Ramos (cell line): ENCODE results near the gene PTPRQ.

Source experiments
- in situ Hi-C: fragments of 300-500 bp; cut with MboI; formaldehyde crosslinking; loops from one replicate; pipeline ENCODE4 v1.14.3; 2022; ENCODE audit warnings: low sequenced_read_pairs; ENCODE audit not compliant: unreplicated experiment

The PTPRQ gene

GRCh38 chr12:80690513-80690912, 246.5 kb downstream of the PTPRQ start:
- in situ Hi-C loops, result no loop called here

- in situ Hi-C loops, result no loop called here
Measured at GRCh38 chr12:80692114-80692513, 248.1 kb downstream of the PTPRQ start.

DNA sequence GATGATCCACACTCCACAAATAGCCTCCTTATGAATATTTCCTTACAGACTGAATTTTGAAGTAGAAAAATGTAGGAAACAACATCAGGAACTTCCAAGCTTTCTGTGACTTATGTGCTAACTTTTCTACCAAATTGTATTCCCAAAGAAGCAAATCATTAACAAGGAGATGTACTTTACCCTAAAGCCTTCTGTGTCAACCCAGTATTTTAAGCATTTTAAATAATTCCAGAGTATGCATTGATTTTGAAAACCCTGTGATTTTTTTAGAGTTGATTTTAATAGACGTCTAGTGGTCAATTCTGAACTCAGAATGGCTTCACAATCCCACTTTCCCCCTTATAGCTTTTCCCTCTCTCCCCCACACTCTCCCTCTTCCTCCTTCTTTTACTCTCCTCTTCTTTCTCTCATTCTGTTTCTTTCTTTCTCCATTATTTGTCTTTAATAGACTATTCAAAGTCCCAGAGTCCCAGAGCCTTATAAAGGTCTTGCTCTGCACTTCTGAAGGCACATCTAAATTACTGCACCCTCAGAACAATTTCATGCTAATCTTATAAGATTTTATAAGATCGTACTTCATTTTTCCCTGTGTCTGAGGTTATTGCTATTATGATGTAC, 253.3 kb downstream of the PTPRQ start:
- in situ Hi-C loops, result no loop called here

GRCh38 chr12:80698256-80698655, 254.2 kb downstream of the PTPRQ start:
- in situ Hi-C loops, result no loop called here

- in situ Hi-C loops, result no loop called here
Measured at GRCh38 chr12:80698847-80699542, 255.0 kb downstream of the PTPRQ start.

DNA sequence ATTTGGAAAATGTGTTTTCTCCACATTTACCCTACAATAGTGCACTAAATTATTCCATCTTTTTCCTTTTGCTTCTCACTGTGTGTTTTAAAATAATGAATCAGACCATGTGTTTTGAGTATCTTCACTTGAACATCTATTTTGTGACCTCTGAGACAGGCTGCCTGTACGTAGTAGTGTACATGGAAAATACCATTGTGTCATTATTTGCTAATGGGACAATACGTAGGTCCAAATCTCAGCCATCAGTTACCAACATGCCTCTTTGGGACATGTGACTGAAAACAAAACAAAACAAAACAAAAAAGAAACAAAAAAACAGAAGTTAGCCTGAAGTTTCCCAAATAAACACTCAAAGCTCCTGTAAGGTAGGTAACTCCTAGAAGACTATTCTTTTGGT, 256.3 kb downstream of the PTPRQ start:
- in situ Hi-C loops, result no loop called here

- in situ Hi-C loops, result no loop called here
Measured at GRCh38 chr12:80701388-80701787, 257.4 kb downstream of the PTPRQ start.

DNA sequence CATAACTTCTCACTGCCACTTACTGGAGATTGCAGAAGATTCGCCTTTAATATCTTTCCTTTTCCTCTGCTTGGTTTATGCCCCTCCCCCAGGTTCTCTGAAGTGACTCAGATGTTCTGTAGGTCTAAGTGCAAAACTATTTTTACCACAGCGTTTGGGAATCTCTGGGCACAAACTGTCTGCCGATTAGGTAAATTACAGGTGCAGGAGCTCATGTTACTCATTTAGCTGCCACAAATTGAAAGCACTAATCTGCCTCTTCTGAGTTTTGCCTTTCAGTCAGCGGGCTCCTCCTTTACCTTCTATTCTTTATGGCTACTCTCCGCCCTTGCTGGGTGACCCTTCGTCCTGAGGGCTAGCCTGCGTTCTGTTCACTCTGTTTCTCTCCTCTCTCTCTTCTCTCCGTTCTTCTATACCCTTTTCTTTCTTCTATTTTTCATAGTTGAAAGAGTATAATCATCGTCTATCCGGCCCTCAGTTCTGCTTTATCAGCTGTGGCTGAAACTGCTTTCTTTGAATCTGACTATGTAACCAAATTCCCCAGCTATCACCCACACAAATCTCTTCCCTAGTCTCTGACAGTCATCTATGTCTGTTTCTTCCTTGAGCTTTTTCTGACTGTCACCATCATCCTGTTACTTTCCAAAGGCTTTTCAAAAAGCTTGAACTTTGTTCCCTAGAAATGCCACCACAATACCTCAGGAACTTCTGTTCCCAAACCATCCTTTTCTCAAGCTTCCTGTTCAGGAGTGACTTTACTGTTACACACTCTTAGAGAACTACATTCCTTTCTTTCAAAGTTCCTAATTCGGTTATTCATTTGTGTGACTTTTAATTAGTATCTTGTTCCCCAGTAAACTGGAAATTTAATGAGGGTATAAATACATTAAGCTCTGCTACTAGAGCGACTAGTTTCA, 259.1 kb downstream of the PTPRQ start:
- in situ Hi-C loops, result no loop called here

GRCh38 chr12:80704420-80704819, 260.4 kb downstream of the PTPRQ start:
- in situ Hi-C loops, result no loop called here

DNA sequence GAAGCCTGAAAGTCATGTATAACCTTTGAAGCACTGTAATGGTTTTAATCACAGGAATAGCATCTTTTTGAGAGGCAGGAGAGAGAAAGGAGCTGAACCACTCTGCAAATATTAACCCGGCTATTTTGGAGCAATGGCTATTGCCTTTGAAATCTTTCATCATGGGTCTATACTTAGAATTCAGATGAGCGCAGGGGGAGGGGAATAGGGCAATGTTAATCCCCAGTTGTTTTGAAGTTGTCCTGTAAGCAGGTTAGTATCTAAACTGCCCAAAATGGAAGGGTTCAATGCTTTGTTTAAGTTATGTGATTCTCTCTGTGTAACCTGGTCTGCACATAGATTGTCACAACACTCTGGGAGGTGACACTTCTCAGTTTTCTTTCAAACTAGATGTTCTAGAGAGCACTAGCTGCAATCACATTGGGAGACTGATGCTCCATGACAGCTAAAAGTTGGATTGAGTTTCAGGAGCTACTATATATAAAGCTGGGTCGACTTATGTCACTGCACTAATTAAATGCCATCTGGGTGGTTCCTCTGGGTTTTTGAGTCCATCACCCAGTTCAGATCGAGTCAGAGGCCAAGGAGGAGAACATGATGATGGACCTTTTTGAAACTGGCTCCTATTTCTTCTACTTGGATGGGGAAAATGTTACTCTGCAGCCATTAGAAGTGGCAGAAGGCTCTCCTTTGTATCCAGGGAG, 263.2 kb downstream of the PTPRQ start, which contains the start of gene MYF6:
MYF6 (plus strand) TSS at position 509 of the 704 bp plus-strand sequence; CDS start at position 595, 86 bp downstream.
- in situ Hi-C loops, result no loop called here

GRCh38 chr12:80707830-80708258, 263.8 kb downstream of the PTPRQ start:
- in situ Hi-C loops, result no loop called here

DNA sequence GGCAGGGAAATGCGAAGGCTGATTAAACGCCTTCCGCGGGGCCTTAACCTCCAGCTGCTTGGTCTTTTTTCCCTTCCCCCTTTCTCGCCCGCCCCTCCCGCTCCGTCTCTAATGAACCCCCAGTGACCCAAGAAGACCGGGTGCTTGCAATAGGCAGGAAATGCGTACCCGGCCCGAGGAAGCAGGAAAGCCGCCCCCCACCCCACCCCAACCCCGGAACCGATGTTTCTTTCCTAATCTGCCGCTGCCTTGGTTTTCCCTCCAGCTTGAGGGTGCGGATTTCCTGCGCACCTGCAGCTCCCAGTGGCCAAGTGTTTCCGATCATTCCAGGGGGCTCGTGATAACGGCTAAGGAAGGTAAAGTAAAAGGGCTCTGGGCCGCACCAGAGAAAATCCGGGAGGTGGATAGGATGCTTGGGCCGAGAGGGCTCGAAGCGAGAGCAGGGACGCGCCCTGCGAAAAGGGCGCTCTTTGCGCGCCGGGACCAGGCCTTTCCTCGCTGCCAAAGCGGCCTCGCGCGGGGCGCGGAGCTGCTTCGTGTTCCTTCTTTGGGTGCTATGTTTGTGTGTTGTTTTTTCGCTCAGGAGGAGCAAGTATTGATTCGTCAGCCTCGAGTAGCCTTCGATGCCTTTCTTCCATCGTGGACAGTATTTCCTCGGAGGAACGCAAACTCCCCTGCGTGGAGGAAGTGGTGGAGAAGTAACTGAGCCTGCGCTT, 264.4 kb downstream of the PTPRQ start:
- in situ Hi-C loops, result no loop called here

GRCh38 chr12:80708975-80709328, 264.9 kb downstream of the PTPRQ start:
- in situ Hi-C loops, result no loop called here

DNA sequence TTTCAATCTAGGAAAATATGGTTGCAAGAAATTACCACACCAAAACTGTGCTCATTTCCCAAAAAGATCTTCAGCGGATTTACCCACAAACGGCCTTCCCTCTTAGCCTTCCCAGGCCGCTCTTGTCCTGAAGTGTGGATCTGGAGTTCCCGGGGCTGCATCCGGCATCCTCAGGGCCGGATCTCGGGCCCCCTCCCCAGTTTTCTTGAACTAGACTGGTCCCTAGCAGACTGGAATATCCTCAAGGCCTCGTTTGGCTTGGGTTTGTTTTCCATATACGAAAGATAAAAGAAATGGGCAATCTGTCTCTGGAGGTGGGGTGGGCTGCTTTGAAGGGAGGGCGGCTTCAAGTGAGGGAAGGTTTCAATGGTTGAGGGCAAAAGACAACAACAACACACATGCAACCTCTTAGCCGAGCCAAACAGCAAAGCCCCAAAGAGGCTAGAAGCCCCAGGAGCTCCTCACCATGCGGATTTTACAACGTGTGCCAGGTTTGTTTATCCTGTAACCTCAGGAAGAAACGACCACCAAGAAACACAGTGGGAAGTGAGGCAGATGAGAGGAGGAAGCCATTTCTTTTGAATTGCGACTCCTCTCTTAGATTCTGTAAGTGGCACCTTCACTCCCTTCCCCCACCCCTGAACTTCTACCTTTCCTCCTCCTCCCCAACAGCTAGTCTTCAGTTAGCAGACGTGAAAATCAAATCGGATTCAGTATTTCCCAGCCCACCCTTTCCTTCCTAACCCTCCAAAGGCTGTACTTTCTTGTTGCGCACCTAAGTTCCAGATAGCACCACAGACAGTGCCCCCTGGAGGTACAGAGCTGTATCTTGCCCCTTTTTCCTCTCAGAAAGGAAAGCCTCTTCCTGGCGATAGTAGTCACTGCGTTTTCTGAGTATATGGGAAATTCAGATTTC, 266.0 kb downstream of the PTPRQ start:
- in situ Hi-C loops, result no loop called here

DNA sequence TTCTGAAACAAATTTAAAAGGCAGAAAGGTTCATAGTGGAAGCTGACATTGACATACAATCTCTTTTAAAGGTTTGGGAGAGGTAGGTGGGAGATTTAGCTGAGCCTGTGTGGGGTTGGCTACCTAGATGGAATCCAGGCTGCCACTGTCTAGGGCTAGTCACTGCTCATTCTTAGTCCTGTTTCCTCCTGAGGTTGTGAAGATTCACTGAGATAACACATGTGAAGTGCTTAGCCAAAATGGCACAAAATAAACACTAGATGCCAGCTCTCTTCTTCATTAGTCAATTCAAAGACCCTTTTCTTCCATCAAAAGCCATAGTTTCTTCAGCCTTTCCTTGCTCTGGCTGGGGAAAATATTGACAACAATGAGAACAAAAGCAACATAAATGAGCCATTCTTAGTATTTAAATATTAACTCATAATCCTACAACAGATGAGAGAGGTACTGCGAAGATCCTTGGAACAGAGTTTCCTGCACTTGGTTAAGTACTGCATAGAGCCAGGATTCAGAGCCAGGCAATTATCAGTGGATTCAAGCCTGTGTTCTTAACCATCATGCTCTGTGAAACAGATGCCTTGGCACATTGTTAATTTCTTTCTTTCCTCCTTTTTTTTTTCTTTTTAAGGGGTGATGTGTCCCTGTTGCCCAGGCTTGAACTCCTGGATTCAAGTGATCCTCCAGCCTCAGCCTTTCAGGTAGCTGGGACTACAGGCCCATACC, 266.9 kb downstream of the PTPRQ start:
- in situ Hi-C loops, result no loop called here

GRCh38 chr12:80711866-80712265, 267.8 kb downstream of the PTPRQ start:
- in situ Hi-C loops, result no loop called here

GRCh38 chr12:80712866-80713265, 268.8 kb downstream of the PTPRQ start:
- in situ Hi-C loops, result no loop called here

DNA sequence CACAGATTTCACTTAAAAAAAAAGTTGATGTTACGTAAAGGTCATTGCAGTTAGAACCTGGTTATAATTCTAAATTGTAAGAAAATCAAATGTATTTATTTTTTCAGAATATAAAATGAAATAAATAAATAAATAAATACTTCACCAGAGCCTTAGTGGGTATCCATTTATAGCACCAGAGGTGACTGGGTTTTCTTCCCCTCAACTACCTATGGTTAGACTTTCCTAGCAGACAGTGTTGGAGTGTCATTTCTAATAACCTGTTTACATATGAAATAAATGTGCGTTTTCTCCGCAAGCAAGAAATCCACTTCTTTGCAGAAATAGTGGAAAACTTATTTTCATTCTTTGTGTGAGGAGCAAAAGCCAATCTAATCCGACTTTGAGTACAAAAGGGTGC, 269.4 kb downstream of the PTPRQ start:
- in situ Hi-C loops, result no loop called here
